Loucy (cell line): ENCODE data around the gene TIMM50.

Source experiments
- EZH2phosphoT487 ChIP-seq: fragments of 200-600 bp; IDR thresholded peaks from 2 replicates; pipeline ENCODE4 v1.6.1; 2018; ENCODE audit warnings: antibody characterized with exemption, mild to moderate bottlenecking, moderate library complexity, borderline replicate concordance
- TF ChIP-seq, protein P1 (sequence below): fragments of 200-600 bp; sonication (generic); conservative IDR thresholded peaks from 2 replicates; pipeline ENCODE4 v1.5.1; 2014; ENCODE audit warnings: mild to moderate bottlenecking, antibody characterized with exemption, low read length

- TF ChIP-seq, protein P1, sequence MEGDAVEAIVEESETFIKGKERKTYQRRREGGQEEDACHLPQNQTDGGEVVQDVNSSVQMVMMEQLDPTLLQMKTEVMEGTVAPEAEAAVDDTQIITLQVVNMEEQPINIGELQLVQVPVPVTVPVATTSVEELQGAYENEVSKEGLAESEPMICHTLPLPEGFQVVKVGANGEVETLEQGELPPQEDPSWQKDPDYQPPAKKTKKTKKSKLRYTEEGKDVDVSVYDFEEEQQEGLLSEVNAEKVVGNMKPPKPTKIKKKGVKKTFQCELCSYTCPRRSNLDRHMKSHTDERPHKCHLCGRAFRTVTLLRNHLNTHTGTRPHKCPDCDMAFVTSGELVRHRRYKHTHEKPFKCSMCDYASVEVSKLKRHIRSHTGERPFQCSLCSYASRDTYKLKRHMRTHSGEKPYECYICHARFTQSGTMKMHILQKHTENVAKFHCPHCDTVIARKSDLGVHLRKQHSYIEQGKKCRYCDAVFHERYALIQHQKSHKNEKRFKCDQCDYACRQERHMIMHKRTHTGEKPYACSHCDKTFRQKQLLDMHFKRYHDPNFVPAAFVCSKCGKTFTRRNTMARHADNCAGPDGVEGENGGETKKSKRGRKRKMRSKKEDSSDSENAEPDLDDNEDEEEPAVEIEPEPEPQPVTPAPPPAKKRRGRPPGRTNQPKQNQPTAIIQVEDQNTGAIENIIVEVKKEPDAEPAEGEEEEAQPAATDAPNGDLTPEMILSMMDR, result no peak
- no peak for TF ChIP-seq EZH2phosphoT487
Measured at GRCh38 chr19:39501340-39501739, 20.7 kb downstream of the TIMM50 start.
